Karpas-422 (cell line): Measurements from ENCODE around the gene KMT5C. TPM values are rescaled to one million over a fixed set of nuclear protein-coding genes. Genes with fewer than 3 reads are reported as not detected.

Experiments used
- DNase-seq: peaks from one replicate; pipeline ENCODE4 v3.0.0-alpha.2; 2015
- H2AFZ ChIP-seq: fragments of 200-600 bp; sonication (generic); 2 replicates; pipeline ENCODE4 v1.6.1; 2014; ENCODE audit warnings: antibody characterized with exemption, low read length, mixed read lengths
- H3K27ac ChIP-seq: fragments of 200-600 bp; sonication (generic); 2 replicates; pipeline ENCODE4 v1.5.1; 2014; ENCODE audit warnings: mild to moderate bottlenecking, low read length, moderate library complexity
- H3K27me3 ChIP-seq: fragments of 200-600 bp; sonication (generic); 2 replicates; pipeline ENCODE4 v1.6.1; 2014; ENCODE audit warnings: low read length, mixed read lengths
- H3K36me3 ChIP-seq: fragments of 200-600 bp; sonication (generic); 2 replicates; pipeline ENCODE4 v1.6.1; 2014; ENCODE audit warnings: low read length, mixed read lengths; ENCODE audit not compliant: insufficient read depth
- H3K4me1 ChIP-seq: fragments of 200-600 bp; sonication (generic); 2 replicates; pipeline ENCODE4 v1.6.1; 2014; ENCODE audit warnings: mild to moderate bottlenecking, low read length, mixed read lengths
- H3K4me2 ChIP-seq: fragments of 200-600 bp; sonication (generic); 2 replicates; pipeline ENCODE4 v1.6.1; 2014; ENCODE audit warnings: low read length, low read depth, mild to moderate bottlenecking; ENCODE audit not compliant: poor library complexity, severe bottlenecking
- H3K4me3 ChIP-seq: fragments of 200-600 bp; sonication (generic); 2 replicates; pipeline ENCODE4 v1.5.1; 2014; ENCODE audit warnings: mild to moderate bottlenecking, antibody characterized with exemption, low read length, mixed read lengths
- H3K79me2 ChIP-seq: fragments of 200-600 bp; sonication (generic); 2 replicates; pipeline ENCODE4 v1.6.1; 2014; ENCODE audit warnings: mild to moderate bottlenecking, low read length, mixed read lengths
- H3K9ac ChIP-seq: fragments of 200-600 bp; sonication (generic); 2 replicates; pipeline ENCODE4 v1.6.0; 2014; ENCODE audit warnings: low read length
- H3K9me2 ChIP-seq: fragments of 200-600 bp; sonication (generic), shearing (Covaris generic); replicated peaks from 2 replicates; pipeline ENCODE4 v1.6.0; 2014; ENCODE audit warnings: mild to moderate bottlenecking, low read length, moderate library complexity; ENCODE audit not compliant: insufficient read depth
- H3K9me3 ChIP-seq: fragments of 300-700, 200-600 bp; sonication (generic); 2 replicates; pipeline ENCODE4 v1.6.1; 2014; ENCODE audit warnings: low read length, mixed read lengths
- H4K20me1 ChIP-seq: fragments of 200-600 bp; sonication (generic); 2 replicates; pipeline ENCODE4 v1.6.1; 2014; ENCODE audit warnings: mild to moderate bottlenecking, antibody characterized with exemption, low read length, low read depth; ENCODE audit not compliant: insufficient read depth
- total RNA-seq: library from RNA; depleted of rRNA; stranded (reverse); fragments of >200 nt; shearing (Covaris generic); gene quantifications from 2 replicates; pipeline ENCODE4 v1.2.3, GENCODE V29; 2014; ENCODE audit warnings: low replicate concordance

The KMT5C gene
- total RNA-seq, 1 experiment from 2014 or later, result 10.3 TPM

- no peak for DNase-seq
Measured at GRCh38 chr19:55311397-55311796, 28.3 kb upstream of the KMT5C start.

GRCh38 chr19:55311797-55312196 is 27.9 kb upstream of the KMT5C start:
- Histone ChIP-seq H3K27me3 (no peaks in the 10 kb centered on the region), H3K36me3 (no peaks in the 10 kb centered on the region; the same call in 1 of the 2 replicates), H3K9ac (no peak overlapping the region), H3K4me3 (no peak overlapping the region), H4K20me1 (no peaks in the 10 kb centered on the region), H3K27ac (no peak overlapping the region), H3K4me2 (no peak overlapping the region), H3K4me1 (peaks cover 32% of the 10 kb centered on the region), H3K79me2 (no peaks in the 10 kb centered on the region), H3K9me2 (no peaks in the 10 kb centered on the region), H2AFZ (no peak overlapping the region), H3K9me3 (no peaks in the 10 kb centered on the region)
- no peak for DNase-seq

More at GRCh38 chr19:55311397-55311796, 28.3 kb upstream of the KMT5C start:
- H3K9ac ChIP-seq, result no peak overlapping the region
- H2AFZ ChIP-seq, result no peak overlapping the region
- no peak overlapping the region for H3K4me3 ChIP-seq
- H3K36me3 ChIP-seq, result no peaks in the 10 kb centered on the region; the same call in 1 of the 2 replicates
- peaks cover 32% of the 10 kb centered on the region for H3K4me1 ChIP-seq
- H3K79me2 ChIP-seq, result no peaks in the 10 kb centered on the region
- H3K9me3 ChIP-seq, result no peaks in the 10 kb centered on the region
- H4K20me1 ChIP-seq, result no peaks in the 10 kb centered on the region
- no peak overlapping the region for H3K4me2 ChIP-seq
- no peak overlapping the region for H3K27ac ChIP-seq
- no peaks in the 10 kb centered on the region for H3K9me2 ChIP-seq
- no peaks in the 10 kb centered on the region for H3K27me3 ChIP-seq

DNA sequence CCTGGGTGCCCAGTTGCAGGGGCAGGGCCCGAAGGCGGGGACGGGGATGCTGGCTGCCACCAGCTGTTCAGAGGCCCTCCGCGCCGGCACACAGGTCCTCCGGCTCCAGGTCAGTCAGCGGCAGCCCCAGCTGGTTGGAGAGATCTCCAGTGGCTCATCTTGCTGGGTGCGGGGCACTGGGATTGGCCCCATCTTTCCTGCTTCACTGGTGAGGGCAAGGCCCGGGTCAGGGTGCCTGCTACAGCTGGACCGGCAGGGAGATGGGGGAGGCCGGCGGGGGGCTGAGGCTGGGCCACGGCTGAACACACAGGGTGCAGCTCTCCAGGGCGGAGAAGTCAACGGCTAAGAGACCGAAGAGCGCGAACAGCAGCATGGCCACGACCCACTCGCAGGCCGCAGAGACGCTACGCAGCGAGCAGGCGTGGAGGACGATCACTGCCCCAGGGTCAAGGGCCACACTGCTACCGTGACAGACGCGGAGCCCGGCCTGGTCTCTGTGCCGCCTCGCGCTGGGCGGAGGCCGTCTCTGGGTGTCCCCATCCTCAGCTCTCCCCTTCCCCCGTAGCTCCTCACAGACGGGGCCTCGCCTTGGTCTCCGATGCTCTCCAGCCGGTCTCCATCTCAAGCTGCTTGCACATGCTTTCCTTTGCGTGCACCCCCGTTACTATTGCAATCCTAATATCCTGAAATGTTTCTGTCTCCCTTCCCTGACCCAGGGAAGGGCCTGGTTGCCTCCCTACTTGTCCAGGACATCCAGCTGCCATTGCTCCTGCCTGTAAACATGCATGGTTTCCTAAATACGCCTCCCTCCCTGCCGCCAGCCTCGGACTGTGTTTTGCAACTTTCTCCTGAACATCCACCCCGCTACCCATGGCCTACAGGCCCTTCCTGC is 26.8 kb upstream of the KMT5C start:
- Histone ChIP-seq H3K36me3 (no peaks in the 10 kb centered on the region; the same call in 1 of the 2 replicates), H3K9ac (no peak overlapping the region), H3K27ac (no peak overlapping the region), H3K4me1 (peaks cover 32% of the 10 kb centered on the region), H3K4me2 (no peak overlapping the region), H4K20me1 (no peaks in the 10 kb centered on the region), H2AFZ (no peak overlapping the region), H3K9me2 (no peaks in the 10 kb centered on the region), H3K79me2 (no peaks in the 10 kb centered on the region), H3K9me3 (no peaks in the 10 kb centered on the region), H3K27me3 (no peaks in the 10 kb centered on the region), H3K4me3 (no peak overlapping the region)
- no peak for DNase-seq

DNA sequence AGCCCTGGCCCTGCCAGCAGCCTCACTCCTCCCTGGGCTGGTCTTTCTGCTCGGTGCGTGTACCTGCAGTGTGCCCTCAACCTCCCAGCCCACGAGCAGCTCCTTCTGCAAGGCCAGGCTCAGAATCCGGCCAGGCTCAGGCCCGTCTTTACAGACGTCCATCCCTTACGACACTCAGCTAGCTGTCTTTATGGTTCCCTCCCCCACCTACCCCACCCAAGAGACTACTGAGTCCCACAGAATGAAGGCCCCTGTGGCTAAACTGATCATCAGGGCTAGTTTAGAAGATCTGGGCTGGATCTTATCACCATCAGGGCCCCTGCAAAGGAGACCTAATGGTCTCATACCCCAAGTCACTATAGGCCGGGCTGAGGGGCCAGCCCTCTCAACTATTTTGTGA is 25.3 kb upstream of the KMT5C start:
- DNase-seq, result no peak
- no peak overlapping the region for H2AFZ ChIP-seq
- H3K4me3 ChIP-seq, result no peak overlapping the region
- no peak overlapping the region for H3K9ac ChIP-seq
- H4K20me1 ChIP-seq, result no peaks in the 10 kb centered on the region
- peaks cover 20% of the 10 kb centered on the region for H3K4me1 ChIP-seq
- no peaks in the 10 kb centered on the region for H3K9me2 ChIP-seq
- no peaks in the 10 kb centered on the region for H3K79me2 ChIP-seq
- H3K9me3 ChIP-seq, result no peaks in the 10 kb centered on the region
- H3K27ac ChIP-seq, result no peak overlapping the region
- H3K4me2 ChIP-seq, result no peak overlapping the region
- no peaks in the 10 kb centered on the region for H3K27me3 ChIP-seq
- H3K36me3 ChIP-seq, result no peaks in the 10 kb centered on the region

- Histone ChIP-seq H3K4me3 (no peak overlapping the region), H3K27ac (no peak overlapping the region), H3K27me3 (no peaks in the 10 kb centered on the region), H2AFZ (no peak overlapping the region), H3K36me3 (no peaks in the 10 kb centered on the region), H3K9ac (no peak overlapping the region), H3K4me2 (no peak overlapping the region), H3K4me1 (peaks cover 4% of the 10 kb centered on the region), H3K9me2 (no peaks in the 10 kb centered on the region), H3K9me3 (no peaks in the 10 kb centered on the region), H3K79me2 (no peaks in the 10 kb centered on the region), H4K20me1 (no peaks in the 10 kb centered on the region)
- DNase-seq, result no peak
Measured at GRCh38 chr19:55315956-55316525, 23.6 kb upstream of the KMT5C start.

- no peaks in the 10 kb centered on the region for H3K27me3 ChIP-seq
- H3K36me3 ChIP-seq, result no peaks in the 10 kb centered on the region
- H3K4me3 ChIP-seq, result no peak overlapping the region
- no peak overlapping the region for H2AFZ ChIP-seq
- H3K9me2 ChIP-seq, result no peaks in the 10 kb centered on the region
- H3K79me2 ChIP-seq, result no peaks in the 10 kb centered on the region
- H3K9me3 ChIP-seq, result no peaks in the 10 kb centered on the region
- no peak for DNase-seq
- no peaks in the 10 kb centered on the region for H3K4me1 ChIP-seq
- no peak overlapping the region for H3K4me2 ChIP-seq
- H3K27ac ChIP-seq, result no peak overlapping the region
- no peak overlapping the region for H3K9ac ChIP-seq
- no peaks in the 10 kb centered on the region for H4K20me1 ChIP-seq
Measured at GRCh38 chr19:55316646-55317045, 23.0 kb upstream of the KMT5C start.

DNA sequence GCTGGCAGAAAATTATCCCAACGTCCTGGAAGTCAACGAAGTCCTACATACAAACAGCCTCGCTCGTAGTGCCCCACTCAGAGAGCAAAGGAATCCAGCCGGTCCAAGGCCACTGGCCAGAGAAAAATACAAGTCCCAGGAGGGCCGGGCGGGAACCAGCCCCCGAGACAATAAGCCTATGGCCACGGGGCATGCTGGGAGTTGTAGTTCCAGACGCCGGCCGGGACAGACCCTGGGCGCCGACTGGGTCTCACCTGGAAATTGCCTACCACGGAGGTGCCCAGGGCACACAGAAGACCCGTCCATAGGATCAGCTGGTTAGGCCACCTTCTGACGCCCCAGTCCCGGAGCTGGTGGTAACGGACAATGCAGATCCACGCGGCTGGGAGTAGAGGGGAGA is 19.9 kb upstream of the KMT5C start:
- H3K9me2 ChIP-seq, result no peaks in the 10 kb centered on the region
- H3K4me1 ChIP-seq, result peaks cover 3% of the 10 kb centered on the region
- H4K20me1 ChIP-seq, result no peaks in the 10 kb centered on the region
- no peaks in the 10 kb centered on the region for H3K79me2 ChIP-seq
- H3K9ac ChIP-seq, result no peak overlapping the region
- H3K27me3 ChIP-seq, result no peaks in the 10 kb centered on the region
- DNase-seq, result peak; percentile 78
- H2AFZ ChIP-seq, result no peak overlapping the region
- H3K9me3 ChIP-seq, result no peaks in the 10 kb centered on the region
- no peaks in the 10 kb centered on the region for H3K36me3 ChIP-seq
- H3K4me2 ChIP-seq, result no peak overlapping the region
- no peak overlapping the region for H3K27ac ChIP-seq
- H3K4me3 ChIP-seq, result no peak overlapping the region

- no peaks in the 10 kb centered on the region for H3K36me3 ChIP-seq
- no peaks in the 10 kb centered on the region for H4K20me1 ChIP-seq
- H3K9me3 ChIP-seq, result no peaks in the 10 kb centered on the region
- no peak overlapping the region for H3K4me2 ChIP-seq
- no peaks in the 10 kb centered on the region for H3K9me2 ChIP-seq
- H3K79me2 ChIP-seq, result no peaks in the 10 kb centered on the region
- H2AFZ ChIP-seq, result no peak overlapping the region
- peaks cover 6% of the 10 kb centered on the region for H3K4me1 ChIP-seq
- DNase-seq, result no peak
- H3K27ac ChIP-seq, result no peak overlapping the region
- no peak overlapping the region for H3K4me3 ChIP-seq
- no peak overlapping the region for H3K9ac ChIP-seq
- H3K27me3 ChIP-seq, result no peaks in the 10 kb centered on the region
Measured at GRCh38 chr19:55320844-55321419, 18.7 kb upstream of the KMT5C start.
